ENCODE measurements around the gene CD8B2.
"Not testable (repeated sequence)": the region's sequence is repeated elsewhere in the genome, so short reads cannot be mapped to it uniquely, and the experiment has no call there.

Gene CD8B2

DNA sequence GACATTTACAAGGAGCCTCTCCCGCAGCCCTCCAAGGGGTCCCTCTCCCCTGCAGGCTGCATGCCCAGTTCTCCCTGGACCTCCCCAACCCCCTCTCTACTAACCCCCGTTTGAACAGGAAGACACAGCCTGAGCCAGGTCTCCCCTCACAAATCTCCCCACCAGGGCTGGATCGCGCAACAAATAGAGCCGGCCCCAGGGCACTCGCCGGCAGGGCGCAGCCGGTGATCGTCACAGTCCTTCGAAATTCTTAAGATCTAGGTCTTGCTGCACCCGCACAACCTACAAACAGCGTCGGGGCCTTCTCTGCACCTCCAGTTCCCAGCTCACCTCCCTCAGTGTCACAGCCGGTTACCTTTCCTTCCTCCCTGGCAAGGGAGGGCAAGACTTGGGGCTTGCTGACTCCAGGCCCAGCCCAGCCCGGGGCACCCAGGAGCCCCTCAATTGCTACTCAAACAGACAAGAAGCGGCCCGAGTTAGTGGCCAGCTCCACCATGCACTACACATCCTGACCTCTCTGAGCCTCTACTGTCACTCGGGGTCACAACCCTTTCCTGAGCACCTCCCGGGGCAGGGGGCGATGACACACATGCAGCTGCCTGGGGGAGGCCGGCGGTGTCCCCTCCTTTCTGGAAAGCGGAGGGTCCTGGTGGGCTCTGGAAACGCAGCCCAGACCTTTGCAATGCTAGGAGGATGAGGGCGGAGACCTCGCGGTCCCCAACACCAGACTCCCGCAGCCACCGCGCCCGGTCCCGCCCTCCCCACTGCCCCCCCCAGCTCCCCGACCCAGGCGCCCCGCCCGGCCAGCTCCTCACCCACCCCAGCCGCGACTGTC lies at the start of gene CD8B2:
CD8B2 (plus strand) TSS at position 814 of the 835 bp plus-strand sequence. CDS start 63 bp downstream, outside the sequence.
- not testable (repeated sequence) for DNase-seq

- peak; percentile 23 for DNase-seq
Measured at GRCh38 chr2:106461882-106462281, 25.3 kb upstream of the CD8B2 start.

- DNase-seq: not testable (repeated sequence)
Measured at GRCh38 chr2:106467516-106467915, 19.6 kb upstream of the CD8B2 start.

DNA sequence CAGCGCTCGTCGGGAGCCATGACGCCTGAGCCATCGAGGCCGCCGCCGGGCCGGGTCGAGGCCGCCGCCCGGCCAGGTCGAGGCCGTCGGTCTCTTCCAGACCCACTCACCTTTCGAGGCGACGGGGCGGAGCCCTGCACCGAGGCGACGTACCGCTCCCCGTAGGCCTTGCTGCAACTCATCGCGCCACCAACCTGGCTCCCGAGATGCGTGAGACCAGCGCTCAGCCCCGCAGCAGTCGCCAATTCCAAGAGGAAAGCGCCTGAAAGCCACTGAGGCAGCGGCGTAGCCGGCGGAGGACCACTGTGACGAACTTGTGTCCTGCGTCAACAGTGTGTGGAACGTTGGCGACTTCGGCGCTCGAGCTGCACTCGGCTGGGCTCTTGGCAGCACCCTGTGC lies 19.1 kb upstream of the CD8B2 start, which contains the start of gene RGPD3:
RGPD3 (minus strand) TSS at position 307 of the 400 bp plus-strand sequence; CDS start at position 182, 125 bp downstream.
- not testable (repeated sequence) for DNase-seq

DNA sequence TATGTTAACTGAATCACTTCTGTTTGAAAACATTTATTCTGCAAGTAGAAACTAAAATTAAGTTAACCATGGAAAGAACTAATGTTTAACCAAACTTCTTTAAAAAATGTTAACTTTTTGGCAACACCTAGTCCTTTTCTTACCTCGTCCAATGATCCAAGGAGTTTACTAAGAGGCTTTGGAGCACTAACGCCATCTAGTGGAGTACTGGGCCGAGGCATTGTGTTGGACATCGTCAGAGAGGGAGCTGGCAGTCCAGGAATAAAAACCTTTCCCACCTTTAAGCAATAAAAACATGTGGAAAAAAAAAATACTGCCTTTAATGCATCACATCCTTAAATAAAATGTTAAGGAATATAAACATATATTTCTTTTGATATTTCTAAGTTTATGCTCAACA lies 16.5 kb upstream of the CD8B2 start:
- not testable (repeated sequence) for DNase-seq

GRCh38 chr2:106477647-106478046 lies 9.5 kb upstream of the CD8B2 start:
- not testable (repeated sequence) for DNase-seq

DNA sequence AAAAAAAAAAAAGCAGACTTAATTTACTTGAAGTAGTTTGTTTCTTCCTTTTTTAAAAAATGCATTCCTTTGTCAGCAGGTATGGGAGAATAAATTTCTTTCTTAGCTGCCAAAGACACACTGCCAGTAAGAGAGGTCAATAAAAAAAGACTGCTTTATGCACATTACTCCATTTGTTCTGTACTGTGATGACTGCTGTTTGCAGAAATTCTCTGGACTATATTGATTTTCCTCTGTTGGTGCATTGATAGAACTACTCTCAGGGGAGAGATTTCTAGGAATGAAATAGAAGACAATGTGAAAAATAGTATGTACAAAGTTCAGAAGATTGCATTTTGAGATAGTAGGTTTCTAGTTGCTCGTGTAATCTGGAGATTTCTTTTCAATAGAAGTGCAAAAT lies 7.6 kb upstream of the CD8B2 start:
- DNase-seq: not testable (repeated sequence)

DNA sequence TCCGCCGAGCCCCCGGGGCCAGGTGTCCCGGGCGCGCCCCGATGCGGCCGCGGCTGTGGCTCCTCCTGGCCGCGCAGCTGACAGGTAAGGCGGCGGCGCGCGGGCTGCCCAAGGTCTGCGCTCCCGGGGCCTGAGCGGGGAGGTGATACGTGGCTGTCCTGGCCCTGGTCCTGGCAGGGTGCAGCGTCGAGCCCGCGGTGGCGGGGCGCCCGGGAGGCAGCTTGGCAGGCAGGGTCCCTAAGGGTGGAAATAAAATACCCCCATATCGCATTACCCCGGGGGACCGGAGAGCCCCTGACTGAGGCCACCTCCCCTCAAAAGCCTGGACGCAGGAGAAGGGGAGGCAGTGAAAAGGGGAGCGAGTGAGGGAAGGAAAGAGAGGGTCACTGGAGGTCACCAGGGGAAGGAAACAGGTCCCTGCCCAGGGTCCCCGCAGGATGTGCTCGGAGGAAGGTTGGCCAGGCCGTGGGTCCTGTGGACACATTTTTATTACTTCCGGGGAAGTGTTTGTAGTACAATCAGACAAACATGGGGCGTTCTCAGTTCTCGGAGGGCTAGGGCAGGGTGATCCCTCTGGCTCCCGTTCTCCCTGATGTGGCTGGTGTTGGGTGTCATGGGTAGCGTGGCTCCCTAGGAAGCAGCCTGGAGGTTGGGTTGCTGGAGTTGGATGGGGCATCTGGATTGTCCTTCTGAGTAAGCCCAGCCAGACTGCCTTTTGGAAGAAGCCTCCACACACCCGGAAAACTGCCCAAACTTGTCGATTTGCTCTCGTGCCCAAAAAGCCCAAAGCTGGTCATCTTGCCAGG lies 425 bp downstream of the CD8B2 start:
- not testable (repeated sequence) for DNase-seq

DNA sequence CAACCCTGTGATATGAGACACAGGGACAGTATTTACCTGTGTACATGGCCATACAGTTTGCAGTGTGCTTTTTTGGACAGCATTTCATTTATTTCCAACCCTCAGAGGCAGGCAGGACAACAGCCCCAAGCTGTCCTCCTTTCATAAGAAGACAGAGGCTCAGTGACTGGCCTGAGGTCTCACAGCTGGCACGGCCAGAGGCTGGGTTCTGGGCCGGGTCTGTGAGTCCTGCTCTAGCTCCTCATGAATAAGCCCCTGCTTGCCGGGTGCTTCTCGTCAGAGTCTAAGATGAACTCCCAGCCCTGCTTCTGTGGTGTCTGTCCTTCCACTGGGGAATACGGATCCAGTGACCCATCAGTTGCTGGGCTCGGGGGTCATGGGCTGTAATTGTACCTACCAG lies 2.5 kb downstream of the CD8B2 start:
- DNase-seq: not testable (repeated sequence)

- not testable (repeated sequence) for DNase-seq
Measured at GRCh38 chr2:106492399-106492798, 5.2 kb downstream of the CD8B2 start.

GRCh38 chr2:106492913-106493312 lies 5.7 kb downstream of the CD8B2 start:
- DNase-seq: not testable (repeated sequence)

GRCh38 chr2:106498549-106498948 lies 11.4 kb downstream of the CD8B2 start:
- DNase-seq: not testable (repeated sequence)

GRCh38 chr2:106500350-106500749 lies 13.2 kb downstream of the CD8B2 start:
- not testable (repeated sequence) for DNase-seq

DNA sequence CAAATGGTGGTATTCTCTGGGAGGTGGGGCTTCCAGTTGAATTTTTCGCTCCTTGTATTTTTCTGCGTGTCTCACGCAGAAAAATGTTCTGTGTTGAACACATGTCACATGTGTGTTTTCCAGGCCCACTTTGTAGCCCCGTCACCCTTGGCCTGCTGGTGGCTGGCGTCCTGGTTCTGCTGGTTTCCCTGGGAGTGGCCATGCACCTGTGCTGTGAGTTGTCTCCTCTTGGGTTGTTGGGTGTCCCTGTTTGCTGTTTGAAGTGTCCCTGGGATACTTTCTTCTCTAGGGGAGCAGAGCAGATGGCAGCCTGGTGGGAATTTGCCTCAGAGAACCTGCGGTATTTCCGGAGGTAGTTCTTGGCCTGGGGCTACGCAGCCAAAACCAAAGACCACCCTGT lies 15.2 kb downstream of the CD8B2 start:
- not testable (repeated sequence) for DNase-seq

- not testable (repeated sequence) for DNase-seq
Measured at GRCh38 chr2:106504192-106504591, 17.0 kb downstream of the CD8B2 start.

GRCh38 chr2:106504787-106505186 lies 17.6 kb downstream of the CD8B2 start:
- not testable (repeated sequence) for DNase-seq

GRCh38 chr2:106506002-106506687 lies 19.0 kb downstream of the CD8B2 start:
- not testable (repeated sequence) for DNase-seq

- DNase-seq: not testable (repeated sequence)
Measured at GRCh38 chr2:106508660-106509373, 21.7 kb downstream of the CD8B2 start.

DNA sequence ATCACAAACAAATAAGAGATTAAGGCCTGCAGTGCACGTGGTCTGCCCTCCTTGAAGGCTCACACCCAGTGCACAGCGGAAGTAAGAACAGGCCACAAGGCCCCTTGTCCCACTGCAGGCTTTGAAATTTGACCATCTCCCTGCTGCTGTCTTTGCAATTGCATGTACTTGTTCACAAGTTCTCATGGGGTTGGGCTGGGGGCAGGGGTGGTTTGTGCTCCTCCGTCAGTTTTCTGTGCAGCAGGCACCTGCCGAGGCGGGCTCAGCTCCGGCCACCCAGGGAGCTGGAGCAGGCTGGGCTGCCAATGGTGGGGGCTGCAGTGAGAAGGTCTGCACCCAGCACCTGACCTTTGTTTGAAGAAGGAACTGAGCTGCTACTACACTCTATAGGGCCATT lies 22.2 kb downstream of the CD8B2 start:
- not testable (repeated sequence) for DNase-seq

- not testable (repeated sequence) for DNase-seq
Measured at GRCh38 chr2:106510791-106511190, 23.6 kb downstream of the CD8B2 start.

DNA sequence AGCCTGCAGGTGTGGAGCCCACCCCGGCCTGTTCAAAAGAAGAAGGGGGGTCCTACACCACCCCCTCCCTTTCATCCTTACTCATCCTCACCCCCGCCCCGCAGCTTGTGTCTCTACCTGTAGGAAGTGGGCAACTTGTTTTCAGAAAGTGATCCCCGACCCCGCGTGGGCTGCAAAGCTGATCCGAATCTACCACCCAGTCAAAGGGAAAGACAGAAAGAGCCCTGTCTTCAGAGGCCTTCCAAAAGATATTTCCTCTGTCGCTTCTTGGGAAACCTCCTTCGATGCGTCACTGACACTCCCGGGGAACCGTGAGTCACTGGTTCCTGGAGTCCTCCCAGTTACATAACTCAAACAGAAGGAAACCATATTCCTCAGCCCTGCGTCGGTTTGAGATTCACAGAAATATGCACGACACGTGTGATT lies 24.3 kb downstream of the CD8B2 start:
- DNase-seq: not testable (repeated sequence)

DNA sequence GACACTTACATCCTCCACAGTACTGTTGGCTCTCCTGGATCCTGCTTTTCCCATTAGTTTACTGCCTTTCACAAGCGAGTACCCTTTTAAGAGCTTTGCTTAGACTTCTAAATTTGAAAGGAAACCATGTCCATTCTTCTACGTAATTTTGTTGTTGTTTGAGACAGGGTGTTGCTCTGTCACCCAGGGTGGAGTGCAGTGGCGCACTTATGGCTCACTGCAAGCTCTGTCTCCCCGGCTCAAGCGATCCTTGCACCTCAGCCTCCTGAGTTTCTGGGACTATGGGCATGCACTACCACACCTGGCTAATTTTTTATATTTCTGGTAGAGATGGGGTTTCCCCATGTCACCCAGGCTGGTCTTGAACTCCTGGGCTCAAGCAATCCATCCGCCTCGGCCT lies 24.8 kb downstream of the CD8B2 start:
- not testable (repeated sequence) for DNase-seq

All from NCI-H82 (cell line).